OCI-LY7 (cell line): ENCODE results near the gene HYI.
A peak's percentile ranks its signal among the peaks of the same experiment; 100 is the strongest.

Source experiments
- CTCF ChIP-seq: fragments of 200-600 bp; sonication (generic); conservative IDR thresholded peaks from 2 replicates; pipeline ENCODE4 v1.5.1; 2014; ENCODE audit warnings: mild to moderate bottlenecking, antibody characterized with exemption, low read length, moderate library complexity, mixed read lengths
- EZH2phosphoT487 ChIP-seq: fragments of 200-600 bp; sonication (generic); IDR thresholded peaks from 2 replicates; pipeline ENCODE4 v1.6.1; 2018; ENCODE audit warnings: low read depth, borderline replicate concordance, mild to moderate bottlenecking, mixed run types, antibody characterized with exemption, low read length, moderate library complexity, mixed read lengths

GRCh38 chr1:43414634-43415223 lies 39.0 kb downstream of the HYI start:
- TF ChIP-seq CTCF = peak; percentile 82
- no peak for TF ChIP-seq EZH2phosphoT487
